ENCODE results near the gene ZNF423.

DNA sequence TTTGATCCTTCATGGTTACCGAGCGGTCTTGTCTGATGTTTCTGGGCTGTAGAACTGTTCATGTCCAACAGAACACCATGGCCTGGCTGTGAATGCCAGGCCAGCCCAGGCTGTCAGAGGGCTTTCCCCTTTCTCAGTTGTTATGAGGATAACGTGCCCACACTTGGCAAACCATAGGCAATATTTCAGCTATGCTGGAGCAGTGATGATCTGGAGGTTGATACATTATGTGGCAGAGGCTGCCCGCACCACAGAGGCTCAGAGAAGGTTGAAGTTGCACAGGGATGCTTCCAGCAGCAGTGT, 389.4 kb downstream of the ZNF423 start:
- TF ChIP-seq, protein P1, sequence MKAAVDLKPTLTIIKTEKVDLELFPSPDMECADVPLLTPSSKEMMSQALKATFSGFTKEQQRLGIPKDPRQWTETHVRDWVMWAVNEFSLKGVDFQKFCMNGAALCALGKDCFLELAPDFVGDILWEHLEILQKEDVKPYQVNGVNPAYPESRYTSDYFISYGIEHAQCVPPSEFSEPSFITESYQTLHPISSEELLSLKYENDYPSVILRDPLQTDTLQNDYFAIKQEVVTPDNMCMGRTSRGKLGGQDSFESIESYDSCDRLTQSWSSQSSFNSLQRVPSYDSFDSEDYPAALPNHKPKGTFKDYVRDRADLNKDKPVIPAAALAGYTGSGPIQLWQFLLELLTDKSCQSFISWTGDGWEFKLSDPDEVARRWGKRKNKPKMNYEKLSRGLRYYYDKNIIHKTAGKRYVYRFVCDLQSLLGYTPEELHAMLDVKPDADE (IDR thresholded peaks at IDR 0.05): no peak
- TF ChIP-seq, protein P2, sequence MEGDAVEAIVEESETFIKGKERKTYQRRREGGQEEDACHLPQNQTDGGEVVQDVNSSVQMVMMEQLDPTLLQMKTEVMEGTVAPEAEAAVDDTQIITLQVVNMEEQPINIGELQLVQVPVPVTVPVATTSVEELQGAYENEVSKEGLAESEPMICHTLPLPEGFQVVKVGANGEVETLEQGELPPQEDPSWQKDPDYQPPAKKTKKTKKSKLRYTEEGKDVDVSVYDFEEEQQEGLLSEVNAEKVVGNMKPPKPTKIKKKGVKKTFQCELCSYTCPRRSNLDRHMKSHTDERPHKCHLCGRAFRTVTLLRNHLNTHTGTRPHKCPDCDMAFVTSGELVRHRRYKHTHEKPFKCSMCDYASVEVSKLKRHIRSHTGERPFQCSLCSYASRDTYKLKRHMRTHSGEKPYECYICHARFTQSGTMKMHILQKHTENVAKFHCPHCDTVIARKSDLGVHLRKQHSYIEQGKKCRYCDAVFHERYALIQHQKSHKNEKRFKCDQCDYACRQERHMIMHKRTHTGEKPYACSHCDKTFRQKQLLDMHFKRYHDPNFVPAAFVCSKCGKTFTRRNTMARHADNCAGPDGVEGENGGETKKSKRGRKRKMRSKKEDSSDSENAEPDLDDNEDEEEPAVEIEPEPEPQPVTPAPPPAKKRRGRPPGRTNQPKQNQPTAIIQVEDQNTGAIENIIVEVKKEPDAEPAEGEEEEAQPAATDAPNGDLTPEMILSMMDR (conservative IDR thresholded peaks at IDR 0.05; ENCODE audit: low read depth in 2 of 2): no peak
- TF ChIP-seq, protein P3, sequence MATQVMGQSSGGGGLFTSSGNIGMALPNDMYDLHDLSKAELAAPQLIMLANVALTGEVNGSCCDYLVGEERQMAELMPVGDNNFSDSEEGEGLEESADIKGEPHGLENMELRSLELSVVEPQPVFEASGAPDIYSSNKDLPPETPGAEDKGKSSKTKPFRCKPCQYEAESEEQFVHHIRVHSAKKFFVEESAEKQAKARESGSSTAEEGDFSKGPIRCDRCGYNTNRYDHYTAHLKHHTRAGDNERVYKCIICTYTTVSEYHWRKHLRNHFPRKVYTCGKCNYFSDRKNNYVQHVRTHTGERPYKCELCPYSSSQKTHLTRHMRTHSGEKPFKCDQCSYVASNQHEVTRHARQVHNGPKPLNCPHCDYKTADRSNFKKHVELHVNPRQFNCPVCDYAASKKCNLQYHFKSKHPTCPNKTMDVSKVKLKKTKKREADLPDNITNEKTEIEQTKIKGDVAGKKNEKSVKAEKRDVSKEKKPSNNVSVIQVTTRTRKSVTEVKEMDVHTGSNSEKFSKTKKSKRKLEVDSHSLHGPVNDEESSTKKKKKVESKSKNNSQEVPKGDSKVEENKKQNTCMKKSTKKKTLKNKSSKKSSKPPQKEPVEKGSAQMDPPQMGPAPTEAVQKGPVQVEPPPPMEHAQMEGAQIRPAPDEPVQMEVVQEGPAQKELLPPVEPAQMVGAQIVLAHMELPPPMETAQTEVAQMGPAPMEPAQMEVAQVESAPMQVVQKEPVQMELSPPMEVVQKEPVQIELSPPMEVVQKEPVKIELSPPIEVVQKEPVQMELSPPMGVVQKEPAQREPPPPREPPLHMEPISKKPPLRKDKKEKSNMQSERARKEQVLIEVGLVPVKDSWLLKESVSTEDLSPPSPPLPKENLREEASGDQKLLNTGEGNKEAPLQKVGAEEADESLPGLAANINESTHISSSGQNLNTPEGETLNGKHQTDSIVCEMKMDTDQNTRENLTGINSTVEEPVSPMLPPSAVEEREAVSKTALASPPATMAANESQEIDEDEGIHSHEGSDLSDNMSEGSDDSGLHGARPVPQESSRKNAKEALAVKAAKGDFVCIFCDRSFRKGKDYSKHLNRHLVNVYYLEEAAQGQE (IDR thresholded peaks at IDR 0.05; ENCODE audit: unreplicated experiment): no peak
- no peak for TF ChIP-seq POLR2AphosphoS5 (IDR thresholded peaks at IDR 0.05; ENCODE audit: low read depth)
- no peak for TF ChIP-seq NANOG (IDR thresholded peaks at IDR 0.05; ENCODE audit: borderline replicate concordance)
- no peak for TF ChIP-seq EZH2phosphoT487 (IDR thresholded peaks at IDR 0.05; ENCODE audit: unreplicated experiment)
- TF ChIP-seq CREB1 (CRISPR knock-in tag; IDR thresholded peaks at IDR 0.05; ENCODE audit: low read depth): no peak
